Retina (tissue), 1 donor: ENCODE measurements around the gene SYT1.
A peak's percentile ranks its signal among the peaks of the same experiment; 100 is the strongest.

Experiments
- DNase-seq: peaks from one replicate; pipeline ENCODE4 v3.0.0-alpha.2; 2016

SYT1 gene

GRCh38 chr12:79063258-79063657 is 198.7 kb downstream of the SYT1 start:
- no peak for DNase-seq

DNA sequence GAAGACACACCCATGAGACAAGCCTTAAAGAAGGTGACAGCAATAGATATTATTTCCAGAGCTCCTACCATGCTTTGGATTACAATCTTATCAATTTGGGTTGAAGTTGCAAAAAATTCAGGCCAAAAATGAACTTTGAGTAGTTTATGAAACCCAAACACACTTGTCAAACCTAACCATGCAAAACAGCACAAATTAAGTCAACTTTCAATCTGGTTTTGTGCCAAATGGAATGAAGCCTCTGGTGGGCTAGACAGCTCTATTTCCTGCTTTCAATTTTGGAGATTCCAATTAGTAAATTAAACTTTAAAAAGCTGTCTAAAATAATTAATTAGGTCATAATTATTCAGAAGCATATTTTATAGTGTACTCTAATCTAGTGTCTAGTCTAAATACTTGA is 203.4 kb downstream of the SYT1 start:
- DNase-seq = no peak

GRCh38 chr12:79069009-79069408 is 204.4 kb downstream of the SYT1 start:
- no peak for DNase-seq

DNA sequence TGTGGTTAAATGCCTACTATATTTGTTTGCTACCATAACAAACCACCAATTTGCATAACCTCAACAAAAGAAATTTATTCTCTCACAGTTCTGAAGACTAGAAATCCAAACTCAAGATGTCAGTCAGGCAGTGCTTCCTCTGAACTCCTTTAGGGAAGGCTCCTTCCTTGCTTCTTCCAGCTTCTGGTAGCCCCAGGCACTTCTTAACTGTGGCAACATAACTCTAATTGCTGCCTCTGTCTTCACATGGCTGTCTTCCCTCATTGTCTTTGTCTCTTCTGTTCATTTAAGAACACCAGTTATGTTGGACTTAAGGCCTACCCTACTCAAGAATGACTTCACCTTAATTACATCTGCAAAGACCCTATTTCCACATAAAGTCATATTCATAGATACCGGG is 206.9 kb downstream of the SYT1 start:
- no peak for DNase-seq

DNA sequence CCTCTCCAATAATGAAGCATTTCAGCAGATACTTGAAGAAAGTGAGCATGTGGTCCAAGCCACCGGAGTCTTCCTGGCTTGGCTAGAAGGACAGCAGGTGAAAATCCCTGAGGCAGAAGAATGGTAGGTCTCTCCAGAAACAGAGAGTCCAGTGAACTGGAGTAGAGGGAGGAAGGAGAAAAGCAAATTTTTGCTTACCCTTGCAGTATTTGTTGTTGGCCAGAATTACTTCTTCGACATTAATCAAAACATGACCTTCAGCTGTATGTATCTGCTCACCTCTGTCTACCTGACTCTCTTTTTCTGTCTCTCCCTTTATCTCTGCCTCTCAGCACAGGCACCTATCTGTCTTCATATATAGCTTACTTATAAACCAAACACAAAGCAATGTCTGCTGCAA is 208.9 kb downstream of the SYT1 start:
- no peak for DNase-seq

DNA sequence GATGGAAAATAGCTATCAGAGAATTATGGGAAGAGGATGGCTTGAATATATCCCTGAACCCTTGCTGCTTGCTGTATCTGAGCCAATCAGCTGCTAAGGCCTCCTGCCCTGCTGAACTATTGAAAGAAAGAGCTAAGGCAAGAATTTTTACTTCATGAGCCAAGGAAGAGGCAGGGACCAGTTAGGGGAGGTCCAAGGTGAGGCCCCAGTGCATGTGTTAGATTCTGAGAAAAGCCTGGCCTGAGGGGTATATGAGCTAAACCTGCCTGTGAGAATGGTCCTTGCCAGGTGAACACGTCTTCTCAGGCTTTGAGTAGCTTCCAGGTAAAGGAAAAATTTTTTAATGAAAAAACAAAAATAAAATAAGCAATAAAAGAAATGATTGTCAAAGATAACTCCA is 218.0 kb downstream of the SYT1 start:
- no peak for DNase-seq

DNA sequence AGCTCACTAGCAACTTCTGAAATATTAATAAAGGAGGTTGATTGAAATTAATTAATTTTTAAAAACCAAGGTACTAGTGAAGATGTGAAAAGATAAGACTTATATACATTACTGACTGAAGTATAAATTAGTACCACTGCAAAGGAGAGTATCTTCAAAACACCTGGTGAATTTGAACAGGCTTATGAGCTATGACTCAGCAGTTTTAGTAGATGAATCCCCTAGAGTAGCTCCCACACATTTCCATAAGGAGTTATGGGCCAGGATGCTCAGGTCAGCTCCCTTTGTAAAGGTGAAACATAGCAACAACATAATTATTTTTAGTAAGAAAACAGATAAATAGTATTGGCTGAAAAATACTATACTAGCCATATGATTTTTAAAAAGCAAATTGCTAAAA is 218.6 kb downstream of the SYT1 start:
- no peak for DNase-seq

GRCh38 chr12:79085106-79085682 is 220.6 kb downstream of the SYT1 start:
- DNase-seq = no peak

GRCh38 chr12:79086541-79087296 is 222.1 kb downstream of the SYT1 start:
- peak; percentile 60 for DNase-seq

DNA sequence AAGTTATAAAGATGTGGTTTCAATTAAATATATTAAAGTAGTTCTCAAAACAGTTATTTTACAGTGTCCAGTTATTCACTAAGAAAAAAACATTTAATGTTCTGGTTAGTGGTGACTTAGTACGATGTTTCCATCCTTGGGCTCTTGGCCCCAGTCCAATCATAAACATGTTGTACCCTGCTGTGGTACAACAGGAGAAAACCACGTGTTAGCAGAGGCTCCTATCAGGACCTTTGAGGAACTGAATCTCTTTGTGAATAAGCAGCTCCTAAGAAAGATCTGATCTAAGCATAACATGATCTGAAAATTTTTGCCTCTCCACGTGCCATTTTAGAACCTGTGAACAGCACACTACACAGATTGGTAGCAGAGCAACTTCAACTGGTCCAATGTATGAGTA is 234.0 kb downstream of the SYT1 start:
- no peak for DNase-seq

DNA sequence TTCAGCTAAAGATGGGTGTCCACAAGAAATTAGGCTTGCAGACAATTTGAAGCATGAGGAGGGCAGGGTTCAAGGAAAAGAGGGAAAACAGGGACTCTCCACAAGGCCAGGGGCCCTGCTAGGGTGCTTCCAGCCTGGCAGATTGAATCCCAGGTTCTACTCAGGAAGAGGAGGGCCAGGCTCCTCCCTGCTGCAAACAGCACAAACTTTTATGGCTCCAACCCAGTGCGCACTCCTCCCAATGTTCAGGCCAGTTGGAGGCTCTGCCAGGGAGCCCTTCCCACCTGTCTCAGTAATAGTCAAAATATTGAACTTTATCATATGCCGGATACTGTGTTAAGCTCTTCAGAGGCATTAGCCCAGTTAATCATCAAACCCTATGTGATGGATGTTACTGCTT is 244.4 kb downstream of the SYT1 start:
- DNase-seq = no peak

DNA sequence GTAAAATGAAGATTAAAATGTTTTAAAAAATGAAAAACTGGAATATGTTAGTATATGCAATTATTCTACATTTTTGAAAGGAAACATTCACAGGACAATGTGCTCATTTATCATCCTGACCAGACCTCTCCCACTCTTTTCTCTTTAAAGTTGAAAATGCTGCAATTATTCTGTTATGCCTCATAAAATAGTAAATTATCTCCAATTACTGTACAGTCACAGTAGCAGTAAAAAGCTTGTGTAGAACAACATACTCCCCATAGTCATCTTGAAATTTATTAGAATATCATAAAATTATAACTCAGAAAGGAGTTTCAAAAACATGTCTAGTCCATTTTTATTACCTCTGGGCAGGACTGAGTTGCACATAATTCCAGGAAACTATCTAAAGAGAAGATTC is 250.3 kb downstream of the SYT1 start:
- no peak for DNase-seq

DNA sequence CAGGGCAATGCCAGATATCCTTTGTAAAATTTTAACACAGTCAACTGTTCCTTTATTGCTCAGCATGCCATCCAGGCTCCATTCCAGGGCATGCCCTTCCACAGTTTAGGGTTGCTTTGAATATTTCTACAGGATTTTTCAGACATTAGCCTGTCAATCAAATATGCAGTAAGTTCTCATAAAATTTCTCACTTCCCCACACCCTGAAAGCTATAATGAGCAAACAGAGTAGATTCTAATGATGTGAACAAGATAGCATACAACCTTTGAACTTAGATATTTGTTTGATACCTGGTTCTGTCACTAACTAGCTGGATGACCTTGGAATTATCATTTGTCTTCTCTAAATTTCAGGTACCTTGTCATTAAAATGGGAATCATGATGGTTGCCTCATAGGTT is 251.2 kb downstream of the SYT1 start:
- DNase-seq = no peak

DNA sequence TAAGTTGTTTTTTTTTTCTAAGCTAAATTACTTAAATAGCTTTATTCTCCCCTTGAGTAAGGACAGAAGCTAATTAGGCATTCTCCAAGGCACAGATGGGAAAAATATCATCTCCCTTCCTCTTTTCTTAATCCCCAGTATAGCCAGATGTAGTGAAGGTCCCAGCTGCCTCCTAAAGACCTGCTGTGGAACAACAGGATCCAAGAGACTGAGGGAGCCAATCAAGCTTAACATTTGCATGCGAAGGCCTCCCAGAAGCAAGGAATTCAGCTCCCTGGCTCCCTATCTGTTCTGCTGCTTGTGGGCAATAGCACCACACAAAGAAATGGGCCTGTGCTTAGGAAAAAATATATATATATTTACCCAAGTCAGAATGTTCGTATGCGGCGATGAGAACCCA is 255.2 kb downstream of the SYT1 start:
- no peak for DNase-seq

DNA sequence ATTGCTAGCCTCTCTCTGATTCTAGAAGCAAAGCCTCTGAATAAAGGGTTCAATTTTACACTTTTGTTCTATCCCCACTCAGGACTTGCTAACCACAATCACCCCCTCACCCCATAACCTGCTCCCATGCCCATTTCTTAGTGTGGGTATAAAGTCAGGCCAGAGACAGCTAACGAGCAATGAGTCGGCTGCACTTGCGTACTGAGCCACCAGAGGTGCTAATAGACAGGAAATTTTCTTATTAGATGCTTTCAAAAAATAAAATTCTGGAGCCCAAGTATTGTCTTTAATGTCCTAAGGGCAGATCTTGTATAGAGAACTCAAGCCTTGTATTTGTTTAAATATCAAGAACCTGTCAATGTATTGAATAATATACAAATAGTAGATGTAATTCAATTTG is 256.9 kb downstream of the SYT1 start:
- no peak for DNase-seq

- DNase-seq = no peak
These were observed 259.8 kb downstream of the SYT1 start for GRCh38 chr12:79124385-79124784.

DNA sequence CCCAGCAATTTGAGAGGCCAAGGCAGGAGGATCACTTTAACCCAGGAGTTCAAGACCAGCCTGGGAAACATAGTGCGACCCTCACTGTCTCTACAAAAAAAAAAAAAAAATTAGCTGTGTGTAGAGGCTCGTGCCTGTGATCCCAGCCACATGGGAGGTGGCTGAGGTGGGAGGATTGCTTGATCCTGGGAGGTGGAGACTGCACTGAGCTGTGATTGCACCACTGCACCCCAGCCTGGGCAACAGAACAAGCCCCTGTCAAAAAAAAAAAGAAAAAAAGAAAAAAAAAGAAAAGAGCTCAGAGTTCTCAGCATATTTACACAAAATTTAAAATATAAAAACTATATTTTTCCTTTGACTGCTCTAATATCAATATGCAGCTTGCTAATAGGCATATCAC is 260.8 kb downstream of the SYT1 start:
- no peak for DNase-seq

DNA sequence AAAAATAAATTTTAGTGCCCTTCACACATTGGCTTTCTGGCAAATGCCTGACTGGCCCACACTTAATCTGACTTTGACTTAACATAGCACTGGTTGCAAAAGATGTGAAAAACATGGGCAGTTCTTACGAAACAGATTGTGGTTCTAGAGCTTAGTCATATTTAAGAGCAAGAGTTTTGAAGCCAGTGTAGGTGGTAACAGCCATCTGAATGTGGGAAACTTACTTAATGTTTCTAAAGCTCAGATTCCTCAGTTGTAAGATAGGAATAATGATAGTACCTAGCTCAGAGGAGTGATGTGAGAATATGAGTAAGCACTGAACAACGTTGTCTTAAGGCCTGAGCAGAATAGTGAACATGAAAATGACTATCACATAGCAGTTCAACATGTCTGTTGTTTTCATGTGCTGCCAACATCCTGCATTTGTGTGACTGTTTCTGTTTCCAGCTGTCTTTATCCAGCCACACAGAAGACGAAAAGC is 262.7 kb downstream of the SYT1 start:
- DNase-seq = no peak

GRCh38 chr12:79128956-79129355 is 264.4 kb downstream of the SYT1 start:
- no peak for DNase-seq

- DNase-seq = no peak
These were observed 274.3 kb downstream of the SYT1 start for GRCh38 chr12:79138872-79139271.

DNA sequence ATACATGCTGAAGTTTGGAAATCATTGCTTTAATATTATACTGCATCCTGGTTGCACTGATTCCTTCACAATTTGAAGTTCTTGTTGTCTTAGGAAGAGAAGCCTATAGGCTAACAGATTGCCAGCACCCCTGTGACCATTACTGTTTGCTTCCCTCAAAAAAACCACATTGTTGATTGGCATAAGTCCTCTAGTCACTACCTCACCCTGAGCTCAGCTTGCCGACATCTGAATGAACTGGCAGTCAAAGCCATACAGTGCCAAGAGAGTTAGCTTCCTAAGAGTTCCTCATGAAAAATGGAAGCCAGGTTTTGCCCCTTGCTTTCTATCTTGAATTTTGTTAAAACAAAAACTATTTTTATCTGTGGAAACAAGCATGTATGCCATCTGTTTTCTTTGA is 276.1 kb downstream of the SYT1 start:
- DNase-seq = no peak

- no peak for DNase-seq
These were observed 277.2 kb downstream of the SYT1 start for GRCh38 chr12:79141776-79142175.

DNA sequence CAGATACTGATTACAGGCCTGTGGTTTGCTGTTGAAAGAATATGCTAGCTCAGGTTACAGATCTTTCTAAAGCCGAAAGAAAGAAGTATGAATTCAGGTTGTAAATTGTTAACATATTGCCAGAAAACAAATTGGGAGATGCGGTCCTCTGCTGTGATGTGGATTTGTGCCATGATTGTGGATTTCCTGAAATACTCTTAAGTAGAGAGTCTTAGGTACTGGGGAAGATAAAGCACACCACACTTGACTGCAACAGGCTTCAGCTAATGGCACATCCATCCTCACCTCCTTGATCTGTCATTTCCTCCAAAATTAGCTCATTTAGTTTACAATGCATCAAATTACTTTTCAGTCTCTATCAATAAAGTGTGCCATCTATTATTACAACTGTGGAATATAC is 279.2 kb downstream of the SYT1 start:
- DNase-seq = no peak

GRCh38 chr12:79151956-79152355 is 287.4 kb downstream of the SYT1 start:
- no peak for DNase-seq

DNA sequence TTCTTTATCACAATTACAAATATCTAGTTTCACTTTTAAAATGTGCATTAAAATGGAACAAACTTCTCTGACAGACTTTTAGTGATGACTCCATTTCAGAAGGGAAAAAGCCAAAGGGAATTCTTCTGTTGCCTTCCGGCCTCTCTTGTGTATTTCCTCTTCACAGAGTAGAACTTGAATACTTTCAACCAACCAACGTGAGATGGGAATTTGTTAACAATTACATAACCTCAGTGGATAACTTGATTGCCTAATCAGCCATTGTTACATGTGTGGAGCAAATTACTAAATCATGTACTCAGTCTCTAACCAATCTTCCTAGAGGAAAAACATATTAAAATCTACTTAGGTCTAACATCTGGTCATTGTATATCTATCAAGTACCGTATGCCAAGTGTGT is 291.1 kb downstream of the SYT1 start:
- no peak for DNase-seq
